K562 (cell line): Measurements from ENCODE around the gene LSM14B. TPM values are rescaled to one million over a fixed set of nuclear protein-coding genes. Genes with fewer than 3 reads are reported as not detected.

ENCODE experiments used
- BHLHE40 ChIP-seq: IDR thresholded peaks from 2 replicates; pipeline ENCODE4 v1.6.1; 2011; ENCODE audit warnings: low read length, improper control_type of control experiment
- CBFB ChIP-seq: sonication (generic); formaldehyde crosslinking; IDR thresholded peaks from 2 replicates; pipeline ENCODE4 v1.4.0; 2020; ENCODE audit warnings: mild to moderate bottlenecking, missing genetic modification reagents
- CHCHD3 ChIP-seq: fragments of 250-450 bp; sonication (Bioruptor Pico); IDR thresholded peaks from 2 replicates; pipeline ENCODE4 v2.1.2; 2022; ENCODE audit warnings: mild to moderate bottlenecking
- FIP1L1 ChIP-seq: fragments of 200-400 bp; formaldehyde crosslinking; IDR thresholded peaks from 2 replicates; pipeline ENCODE4 v1.6.1; 2018; ENCODE audit warnings: mild to moderate bottlenecking, low read depth, low read length; ENCODE audit not compliant: poor library complexity, severe bottlenecking
- FOSL1 ChIP-seq: fragments of 200-800 bp; sonication (Bioruptor generic); conservative IDR thresholded peaks from 2 replicates; pipeline ENCODE4 v1.6.1; 2016; ENCODE audit warnings: missing genetic modification characterization, missing compliant biosample characterization
- FOXP1 ChIP-seq: sonication (generic); formaldehyde crosslinking; IDR thresholded peaks from 2 replicates; pipeline ENCODE4 v1.8.0; 2022; ENCODE audit warnings: mild to moderate bottlenecking, missing genetic modification reagents
- FOXP4 ChIP-seq: sonication (generic); formaldehyde crosslinking; IDR thresholded peaks from 2 replicates; pipeline ENCODE4 v1.8.0; 2022; ENCODE audit warnings: mild to moderate bottlenecking, missing genetic modification reagents, borderline replicate concordance
- GABPB2 ChIP-seq: fragments of 250-450 bp; sonication (Bioruptor Pico); conservative IDR thresholded peaks from 2 replicates; pipeline ENCODE4 v1.5.1; 2021; ENCODE audit warnings: mild to moderate bottlenecking
- NFRKB ChIP-seq: fragments of 450-650 bp; IDR thresholded peaks from 2 replicates; pipeline ENCODE4 v1.6.1; 2016; ENCODE audit warnings: low read depth
- PHTF2 ChIP-seq: fragments of 250-450 bp; sonication (Bioruptor Pico); IDR thresholded peaks from 2 replicates; pipeline ENCODE4 v1.5.0; 2021; ENCODE audit warnings: mild to moderate bottlenecking
- PML ChIP-seq: IDR thresholded peaks from 2 replicates; pipeline ENCODE4 v1.6.1; 2012; ENCODE audit warnings: low read length, inconsistent platforms
- SMARCA4 ChIP-seq: fragments of 450-650 bp; IDR thresholded peaks from 2 replicates; pipeline ENCODE4 v1.6.1; 2016
- SMARCA5 ChIP-seq: fragments of 450-650 bp; IDR thresholded peaks from 2 replicates; pipeline ENCODE4 v1.6.1; 2016
- SMARCE1 ChIP-seq: fragments of 450-650 bp; IDR thresholded peaks from 2 replicates; pipeline ENCODE4 v1.7.1; 2016; ENCODE audit warnings: mild to moderate bottlenecking
- SRSF3 ChIP-seq: fragments of 200-400 bp; formaldehyde crosslinking; IDR thresholded peaks from 2 replicates; pipeline ENCODE4 v1.6.1; 2016; ENCODE audit warnings: mild to moderate bottlenecking, low read length, moderate library complexity; ENCODE audit not compliant: insufficient read depth
- ZBTB1 ChIP-seq: sonication (generic); formaldehyde crosslinking; IDR thresholded peaks from 2 replicates; pipeline ENCODE4 v1.8.1; 2023; ENCODE audit warnings: missing genetic modification reagents, low read depth, mild to moderate bottlenecking, borderline replicate concordance
- ZKSCAN8 ChIP-seq: fragments of 200-800 bp; sonication (Bioruptor generic); IDR thresholded peaks from 2 replicates; pipeline ENCODE4 v1.6.1; 2016; ENCODE audit warnings: missing genetic modification characterization, missing compliant biosample characterization
- ZNF586 ChIP-seq: fragments of 450-650 bp; formaldehyde crosslinking; conservative IDR thresholded peaks from 2 replicates; pipeline ENCODE4 v1.4.0; 2020; ENCODE audit warnings: mild to moderate bottlenecking, moderate library complexity
- ZNF707 ChIP-seq: fragments of 250-450 bp; sonication (Bioruptor Pico); conservative IDR thresholded peaks from 2 replicates; pipeline ENCODE4 v1.8.0; 2022; ENCODE audit warnings: inconsistent platforms, mild to moderate bottlenecking, moderate library complexity
- polyA plus RNA-seq, 8 experiments: library from polyadenylated mRNA; depleted of rRNA in 4 of 8; stranded (reverse) in 5 of 8; unstranded in 3 of 8; fragments of >200 nt; fragmentation: Nextera tagmentation in 2 of 8; fragmentation: Illumina TruSeq in 1 of 8; extraction: Ambion mirVana in 2 of 8; extraction: Trizol in 1 of 8; gene quantifications; 2 replicates each; pipeline versions ENCODE4 v1.2.1 to v1.2.3, GENCODE V29; 2011 to 2014; ENCODE audit warnings: inconsistent platforms in 1 of 8, missing spikeins in 1 of 8
- total RNA-seq, 7 experiments: library from RNA; depleted of rRNA in 6 of 7; stranded (reverse); fragments of >200 nt in 6 of 7; fragmentation: Illumina TruSeq in 2 of 7; extraction: Trizol in 2 of 7; gene quantifications; 2 replicates each; pipeline versions ENCODE4 v1.2.1 to v1.2.3, GENCODE V29; 2011 to 2021; ENCODE audit warnings: low replicate concordance in 1 of 7
- TF ChIP-seq, protein P1 (sequence below): sonication (generic); formaldehyde crosslinking; IDR thresholded peaks from 2 replicates; pipeline ENCODE4 v1.8.0; 2023; ENCODE audit warnings: missing genetic modification reagents, mild to moderate bottlenecking, borderline replicate concordance

LSM14B gene
- total and polyA plus RNA-seq, 9 of the 15 experiments (the other 6 are each of a cell fraction or from before 2014, with no cell fraction given) = 0.66 to 36.0 (median 20.2) TPM

GRCh38 chr20:62182469-62183425 lies 60.5 kb downstream of the LSM14B start, which contains the start of gene MTG2 (continued):
- TF ChIP-seq FIP1L1 = peak; percentile 84
- 0 out of 2 replicates have a peak, but pooled peaks have one; percentile 13 for TF ChIP-seq SMARCA4
- 0 out of 2 replicates have a peak, but pooled peaks have one; percentile 20 for TF ChIP-seq SMARCE1
- no peak for TF ChIP-seq CHCHD3 (CRISPR knock-in tag)
- peak; percentile 85 for TF ChIP-seq PML
- peak; percentile 21; the same call in 1 of the 2 replicates for TF ChIP-seq BHLHE40
- no peak for TF ChIP-seq CBFB (CRISPR knock-in tag)
- TF ChIP-seq FOXP4 (CRISPR knock-in tag) = peak; percentile 22; the same call in 1 of the 2 replicates
- peak; percentile 63; the same call in 1 of the 2 replicates for TF ChIP-seq FOXP1 (CRISPR knock-in tag)
- TF ChIP-seq, protein P1, sequence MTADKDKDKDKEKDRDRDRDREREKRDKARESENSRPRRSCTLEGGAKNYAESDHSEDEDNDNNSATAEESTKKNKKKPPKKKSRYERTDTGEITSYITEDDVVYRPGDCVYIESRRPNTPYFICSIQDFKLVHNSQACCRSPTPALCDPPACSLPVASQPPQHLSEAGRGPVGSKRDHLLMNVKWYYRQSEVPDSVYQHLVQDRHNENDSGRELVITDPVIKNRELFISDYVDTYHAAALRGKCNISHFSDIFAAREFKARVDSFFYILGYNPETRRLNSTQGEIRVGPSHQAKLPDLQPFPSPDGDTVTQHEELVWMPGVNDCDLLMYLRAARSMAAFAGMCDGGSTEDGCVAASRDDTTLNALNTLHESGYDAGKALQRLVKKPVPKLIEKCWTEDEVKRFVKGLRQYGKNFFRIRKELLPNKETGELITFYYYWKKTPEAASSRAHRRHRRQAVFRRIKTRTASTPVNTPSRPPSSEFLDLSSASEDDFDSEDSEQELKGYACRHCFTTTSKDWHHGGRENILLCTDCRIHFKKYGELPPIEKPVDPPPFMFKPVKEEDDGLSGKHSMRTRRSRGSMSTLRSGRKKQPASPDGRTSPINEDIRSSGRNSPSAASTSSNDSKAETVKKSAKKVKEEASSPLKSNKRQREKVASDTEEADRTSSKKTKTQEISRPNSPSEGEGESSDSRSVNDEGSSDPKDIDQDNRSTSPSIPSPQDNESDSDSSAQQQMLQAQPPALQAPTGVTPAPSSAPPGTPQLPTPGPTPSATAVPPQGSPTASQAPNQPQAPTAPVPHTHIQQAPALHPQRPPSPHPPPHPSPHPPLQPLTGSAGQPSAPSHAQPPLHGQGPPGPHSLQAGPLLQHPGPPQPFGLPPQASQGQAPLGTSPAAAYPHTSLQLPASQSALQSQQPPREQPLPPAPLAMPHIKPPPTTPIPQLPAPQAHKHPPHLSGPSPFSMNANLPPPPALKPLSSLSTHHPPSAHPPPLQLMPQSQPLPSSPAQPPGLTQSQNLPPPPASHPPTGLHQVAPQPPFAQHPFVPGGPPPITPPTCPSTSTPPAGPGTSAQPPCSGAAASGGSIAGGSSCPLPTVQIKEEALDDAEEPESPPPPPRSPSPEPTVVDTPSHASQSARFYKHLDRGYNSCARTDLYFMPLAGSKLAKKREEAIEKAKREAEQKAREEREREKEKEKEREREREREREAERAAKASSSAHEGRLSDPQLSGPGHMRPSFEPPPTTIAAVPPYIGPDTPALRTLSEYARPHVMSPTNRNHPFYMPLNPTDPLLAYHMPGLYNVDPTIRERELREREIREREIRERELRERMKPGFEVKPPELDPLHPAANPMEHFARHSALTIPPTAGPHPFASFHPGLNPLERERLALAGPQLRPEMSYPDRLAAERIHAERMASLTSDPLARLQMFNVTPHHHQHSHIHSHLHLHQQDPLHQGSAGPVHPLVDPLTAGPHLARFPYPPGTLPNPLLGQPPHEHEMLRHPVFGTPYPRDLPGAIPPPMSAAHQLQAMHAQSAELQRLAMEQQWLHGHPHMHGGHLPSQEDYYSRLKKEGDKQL = 0 out of 2 replicates have a peak, but pooled peaks have one; percentile 26
- TF ChIP-seq GABPB2 (CRISPR knock-in tag) = no peak
- no peak for TF ChIP-seq SMARCA5
- 0 out of 2 replicates have a peak, but pooled peaks have one; percentile 28 for TF ChIP-seq ZBTB1 (CRISPR knock-in tag)
- no peak for TF ChIP-seq FOSL1 (tag)
- no peak for TF ChIP-seq PHTF2 (CRISPR knock-in tag)
- peak; percentile 76 for TF ChIP-seq NFRKB
- no peak for TF ChIP-seq ZNF586 (CRISPR knock-in tag)
- no peak for TF ChIP-seq SRSF3
- no peak for TF ChIP-seq ZKSCAN8 (CRISPR knock-in tag)
- TF ChIP-seq ZNF707 = no peak
